Mammary epithelial cell (primary cell): Measurements from ENCODE around the gene S100PBP.

Experiments used
- EZH2 ChIP-seq: IDR thresholded peaks from 2 replicates; pipeline ENCODE4 v1.6.1; 2012; ENCODE audit warnings: low read length, inconsistent platforms, borderline replicate concordance
- TF ChIP-seq, protein P1 (sequence below), 2 donors: IDR thresholded peaks in 1 of 2; conservative IDR thresholded peaks in 1 of 2; 2 replicates each; pipeline ENCODE4 v1.5.1; 2011 to 2012; ENCODE audit warnings: inconsistent platforms in 2 of 2, low read length in 2 of 2, mild to moderate bottlenecking in 2 of 2, control low read depth in 1 of 2, low read depth in 1 of 2; ENCODE audit not compliant: insufficient read depth in 1 of 2; ENCODE audit errors: extremely low read depth in 1 of 2

DNA sequence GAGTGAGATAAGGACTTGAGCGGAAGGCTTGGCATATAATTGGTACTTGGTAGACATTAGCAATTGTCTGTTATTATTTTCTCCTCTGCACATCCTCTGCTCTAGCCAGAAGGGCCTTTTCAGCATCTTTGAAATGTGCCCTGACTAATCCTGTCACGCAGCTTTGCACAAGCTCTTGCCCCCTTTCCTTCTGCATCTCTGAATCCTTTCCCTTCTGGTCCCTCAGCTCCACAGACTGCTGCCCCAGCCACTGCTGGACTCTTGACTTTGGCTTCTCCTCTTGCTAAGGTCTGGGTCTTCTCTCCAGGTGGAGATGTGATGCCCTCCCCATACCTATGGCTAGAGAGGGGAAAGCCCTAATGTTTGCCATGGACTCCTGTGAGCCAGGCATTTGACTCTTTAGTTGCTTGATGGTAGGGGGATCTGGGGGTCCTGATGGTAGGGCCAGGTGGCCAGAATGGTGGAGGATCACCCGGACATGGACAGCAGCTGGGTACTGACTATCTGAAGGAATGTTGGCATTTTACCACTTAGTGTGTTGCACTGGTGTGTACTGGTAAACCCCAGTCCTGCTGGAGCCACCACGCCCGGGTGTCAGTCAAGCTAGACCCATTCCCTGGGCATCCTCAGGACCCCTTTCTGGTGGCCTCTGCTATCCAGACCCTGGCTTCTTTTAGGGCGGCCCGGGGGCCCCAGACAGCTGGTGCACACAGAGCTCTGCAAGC is 73.2 kb downstream of the S100PBP start:
- TF ChIP-seq, protein P1, sequence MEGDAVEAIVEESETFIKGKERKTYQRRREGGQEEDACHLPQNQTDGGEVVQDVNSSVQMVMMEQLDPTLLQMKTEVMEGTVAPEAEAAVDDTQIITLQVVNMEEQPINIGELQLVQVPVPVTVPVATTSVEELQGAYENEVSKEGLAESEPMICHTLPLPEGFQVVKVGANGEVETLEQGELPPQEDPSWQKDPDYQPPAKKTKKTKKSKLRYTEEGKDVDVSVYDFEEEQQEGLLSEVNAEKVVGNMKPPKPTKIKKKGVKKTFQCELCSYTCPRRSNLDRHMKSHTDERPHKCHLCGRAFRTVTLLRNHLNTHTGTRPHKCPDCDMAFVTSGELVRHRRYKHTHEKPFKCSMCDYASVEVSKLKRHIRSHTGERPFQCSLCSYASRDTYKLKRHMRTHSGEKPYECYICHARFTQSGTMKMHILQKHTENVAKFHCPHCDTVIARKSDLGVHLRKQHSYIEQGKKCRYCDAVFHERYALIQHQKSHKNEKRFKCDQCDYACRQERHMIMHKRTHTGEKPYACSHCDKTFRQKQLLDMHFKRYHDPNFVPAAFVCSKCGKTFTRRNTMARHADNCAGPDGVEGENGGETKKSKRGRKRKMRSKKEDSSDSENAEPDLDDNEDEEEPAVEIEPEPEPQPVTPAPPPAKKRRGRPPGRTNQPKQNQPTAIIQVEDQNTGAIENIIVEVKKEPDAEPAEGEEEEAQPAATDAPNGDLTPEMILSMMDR (conservative IDR thresholded peaks at IDR 0.05 in 1 of 2, IDR thresholded peaks at IDR 0.05 in 1 of 2; ENCODE audit: extremely low read depth in 1 of 2, insufficient read depth in 1 of 2, low read depth in 1 of 2, low read length in 2 of 2) = no peak
- no peak for TF ChIP-seq EZH2
